OCI-LY1 (cell line): ENCODE data around the gene ATF7IP2.
"Not testable (repeated sequence)": the region's sequence is repeated elsewhere in the genome, so short reads cannot be mapped to it uniquely, and the experiment has no call there.

Experiments used
- H2AFZ ChIP-seq: fragments of 200-600 bp; sonication (generic), shearing (Covaris generic); 2 replicates; pipeline ENCODE4 v1.6.0; 2014; ENCODE audit warnings: antibody characterized with exemption, mild to moderate bottlenecking, low read length
- H3F3A ChIP-seq: fragments of 200-600 bp; sonication (generic), shearing (Covaris generic); 2 replicates; pipeline ENCODE4 v1.6.0; 2014; ENCODE audit warnings: mild to moderate bottlenecking, antibody characterized with exemption, low read length, moderate library complexity; ENCODE audit not compliant: insufficient read depth
- H3K27ac ChIP-seq: fragments of 200-600 bp; sonication (generic); 2 replicates; pipeline ENCODE4 v1.5.1; 2014; ENCODE audit warnings: low read length, mixed run types, mild to moderate bottlenecking, low read depth; ENCODE audit not compliant: poor library complexity, severe bottlenecking
- H3K27me3 ChIP-seq: fragments of 200-600 bp; sonication (generic); 2 replicates; pipeline ENCODE4 v1.6.0; 2014; ENCODE audit warnings: antibody characterized with exemption, mild to moderate bottlenecking, low read length, moderate library complexity; ENCODE audit not compliant: insufficient read depth
- H3K36me3 ChIP-seq: fragments of 200-600 bp; sonication (generic); 2 replicates; pipeline ENCODE4 v1.6.1; 2014; ENCODE audit warnings: mild to moderate bottlenecking, antibody characterized with exemption, low read length, moderate library complexity, mixed read lengths; ENCODE audit not compliant: insufficient read depth
- H3K4me1 ChIP-seq: fragments of 200-600 bp; sonication (generic); 2 replicates; pipeline ENCODE4 v1.5.1; 2014; ENCODE audit warnings: mild to moderate bottlenecking, low read length, moderate library complexity; ENCODE audit not compliant: insufficient read depth, severe bottlenecking
- H3K4me2 ChIP-seq: fragments of 200-600 bp; sonication (generic), shearing (Covaris generic); 2 replicates; pipeline ENCODE4 v1.6.1; 2014; ENCODE audit warnings: low read length
- H3K4me3 ChIP-seq: fragments of 200-600 bp; sonication (generic); 2 replicates; pipeline ENCODE4 v1.5.1; 2014; ENCODE audit warnings: low read length, low read depth, mild to moderate bottlenecking, mixed read lengths; ENCODE audit not compliant: poor library complexity, severe bottlenecking
- H3K79me2 ChIP-seq: fragments of 200-600 bp; shearing (Covaris generic); 2 replicates; pipeline ENCODE4 v1.6.1; 2016; ENCODE audit warnings: mixed run types, low read length, mixed read lengths; ENCODE audit not compliant: insufficient read depth
- H3K9ac ChIP-seq: fragments of 200-600 bp; sonication (generic), shearing (Covaris generic); 2 replicates; pipeline ENCODE4 v1.6.1; 2014; ENCODE audit warnings: mild to moderate bottlenecking, low read length, mixed read lengths
- H3K9me2 ChIP-seq: fragments of 200-600 bp; sonication (generic), shearing (Covaris generic); 2 replicates; pipeline ENCODE4 v1.6.1; 2014; ENCODE audit warnings: low read depth, mild to moderate bottlenecking, low read length, mixed read lengths
- H3K9me3 ChIP-seq: fragments of 200-600 bp; shearing (Covaris generic); 2 replicates; pipeline ENCODE4 v1.6.1; 2014; ENCODE audit warnings: low read length, mixed read lengths
- H4K20me1 ChIP-seq: fragments of 200-600 bp; sonication (generic), shearing (Covaris generic); 2 replicates; pipeline ENCODE4 v1.6.0; 2016; ENCODE audit warnings: mild to moderate bottlenecking, low read length; ENCODE audit not compliant: insufficient read depth
- CTCF ChIP-seq: fragments of 200-600 bp; sonication (generic), shearing (Covaris generic); IDR thresholded peaks from 2 replicates; pipeline ENCODE4 v1.5.1; 2017; ENCODE audit warnings: mild to moderate bottlenecking, antibody characterized with exemption, low read length, moderate library complexity, mixed read lengths
- EZH2 ChIP-seq: fragments of 200-600 bp; sonication (generic), shearing (Covaris generic); IDR thresholded peaks from 2 replicates; pipeline ENCODE4 v1.8.0; 2017; ENCODE audit warnings: borderline replicate concordance, mixed run types, mild to moderate bottlenecking, antibody characterized with exemption, low read length, moderate library complexity, mixed read lengths

The ATF7IP2 gene

GRCh38 chr16:10419701-10420100 is 33.8 kb downstream of the ATF7IP2 start:
- Histone ChIP-seq H3K79me2 (no peaks in the 10 kb centered on the region), H3K9ac (no peak overlapping the region), H3K9me3 (peaks cover 27% of the 10 kb centered on the region), H3K4me1 (no peaks in the 10 kb centered on the region), H3K27me3 (no peaks in the 10 kb centered on the region), H3K4me2 (no peak overlapping the region), H3K27ac (no peak overlapping the region), H3F3A (no peaks in the 10 kb centered on the region), H4K20me1 (no peaks in the 10 kb centered on the region), H3K36me3 (peaks cover 58% of the 10 kb centered on the region), H3K4me3 (no peak overlapping the region), H2AFZ (no peak overlapping the region), H3K9me2 (no peaks in the 10 kb centered on the region)
- TF ChIP-seq CTCF: no peak
- no peak for TF ChIP-seq EZH2

- Histone ChIP-seq H3K4me1 (no peaks in the 10 kb centered on the region), H3F3A (no peaks in the 10 kb centered on the region), H3K9me2 (no peaks in the 10 kb centered on the region), H4K20me1 (no peaks in the 10 kb centered on the region), H3K9ac (no peak overlapping the region), H3K9me3 (peaks cover 15% of the 10 kb centered on the region; the same call in 1 of the 2 replicates), H3K36me3 (peaks cover 43% of the 10 kb centered on the region), H2AFZ (no peak overlapping the region), H3K27me3 (no peaks in the 10 kb centered on the region), H3K4me3 (no peak overlapping the region), H3K4me2 (no peak overlapping the region), H3K27ac (no peak overlapping the region), H3K79me2 (no peaks in the 10 kb centered on the region)
- no peak for TF ChIP-seq EZH2
- no peak for TF ChIP-seq CTCF
Observed at GRCh38 chr16:10421596-10421995, 35.7 kb downstream of the ATF7IP2 start.

GRCh38 chr16:10428433-10429168 is 42.7 kb downstream of the ATF7IP2 start:
- H3K4me2 ChIP-seq: no peak overlapping the region
- no peaks in the 10 kb centered on the region for H3K79me2 ChIP-seq
- H4K20me1 ChIP-seq: no peaks in the 10 kb centered on the region
- no peaks in the 10 kb centered on the region for H3K9me2 ChIP-seq
- no peak overlapping the region for H2AFZ ChIP-seq
- no peak overlapping the region for H3K27ac ChIP-seq
- H3K4me1 ChIP-seq: no peaks in the 10 kb centered on the region
- H3F3A ChIP-seq: no peaks in the 10 kb centered on the region
- TF ChIP-seq EZH2 (no peak), CTCF (no peak)
- H3K9ac ChIP-seq: no peak overlapping the region
- H3K9me3 ChIP-seq: no peaks in the 10 kb centered on the region
- peaks cover 50% of the 10 kb centered on the region for H3K36me3 ChIP-seq
- H3K27me3 ChIP-seq: no peaks in the 10 kb centered on the region
- no peak overlapping the region for H3K4me3 ChIP-seq

GRCh38 chr16:10429299-10429969 is 43.6 kb downstream of the ATF7IP2 start:
- not testable (repeated sequence) for H4K20me1 ChIP-seq, H3F3A ChIP-seq, H3K4me1 ChIP-seq, H3K27me3 ChIP-seq, H3K27ac ChIP-seq, H3K4me3 ChIP-seq, H3K9me2 ChIP-seq, H3K9me3 ChIP-seq, H2AFZ ChIP-seq, H3K4me2 ChIP-seq, H3K9ac ChIP-seq, H3K79me2 ChIP-seq
- peaks cover 58% of the 10 kb centered on the region for H3K36me3 ChIP-seq
